Measurements from ENCODE around the gene EIF4G3.

DNA sequence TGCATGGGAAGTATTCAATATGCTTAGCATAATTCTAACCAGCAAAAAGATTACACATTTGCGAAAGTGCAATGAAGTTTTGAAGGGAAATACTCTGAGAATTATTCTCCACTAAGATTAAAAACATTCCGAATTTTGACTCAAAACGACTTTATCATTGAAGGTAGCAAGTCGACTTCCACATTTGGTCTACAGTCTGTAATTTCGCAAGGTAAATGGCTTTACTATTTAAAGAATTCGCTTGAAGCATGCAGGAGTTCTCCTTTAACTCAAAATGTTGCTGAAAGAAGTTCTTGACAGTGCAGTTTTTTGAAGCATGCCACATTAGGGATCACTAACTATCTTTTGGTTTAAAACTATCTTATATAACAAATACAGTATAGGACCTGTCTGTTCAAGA, 228.6 kb downstream of the EIF4G3 start:
- TF ChIP-seq, protein P1, sequence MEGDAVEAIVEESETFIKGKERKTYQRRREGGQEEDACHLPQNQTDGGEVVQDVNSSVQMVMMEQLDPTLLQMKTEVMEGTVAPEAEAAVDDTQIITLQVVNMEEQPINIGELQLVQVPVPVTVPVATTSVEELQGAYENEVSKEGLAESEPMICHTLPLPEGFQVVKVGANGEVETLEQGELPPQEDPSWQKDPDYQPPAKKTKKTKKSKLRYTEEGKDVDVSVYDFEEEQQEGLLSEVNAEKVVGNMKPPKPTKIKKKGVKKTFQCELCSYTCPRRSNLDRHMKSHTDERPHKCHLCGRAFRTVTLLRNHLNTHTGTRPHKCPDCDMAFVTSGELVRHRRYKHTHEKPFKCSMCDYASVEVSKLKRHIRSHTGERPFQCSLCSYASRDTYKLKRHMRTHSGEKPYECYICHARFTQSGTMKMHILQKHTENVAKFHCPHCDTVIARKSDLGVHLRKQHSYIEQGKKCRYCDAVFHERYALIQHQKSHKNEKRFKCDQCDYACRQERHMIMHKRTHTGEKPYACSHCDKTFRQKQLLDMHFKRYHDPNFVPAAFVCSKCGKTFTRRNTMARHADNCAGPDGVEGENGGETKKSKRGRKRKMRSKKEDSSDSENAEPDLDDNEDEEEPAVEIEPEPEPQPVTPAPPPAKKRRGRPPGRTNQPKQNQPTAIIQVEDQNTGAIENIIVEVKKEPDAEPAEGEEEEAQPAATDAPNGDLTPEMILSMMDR (IDR thresholded peaks at IDR 0.05; ENCODE audit: low read depth, low read length, poor library complexity, severe bottlenecking) = no peak
- no peak for TF ChIP-seq EZH2phosphoT487 (IDR thresholded peaks at IDR 0.05; ENCODE audit: borderline replicate concordance, low read length)
